GM21528 (cell line): ENCODE results near the gene TBC1D20.

ENCODE experiments used
- ATAC-seq: cut with Tn5 transposase; IDR thresholded peaks from one replicate; pipeline ENCODE4 v1.9.1; 2021; ENCODE audit warnings: mild to moderate bottlenecking, moderate library complexity; ENCODE audit not compliant: unreplicated experiment, low FRiP score

The TBC1D20 gene

GRCh38 chr20:420721-421574 is 41.4 kb downstream of the TBC1D20 start:
- ATAC-seq = no peak

GRCh38 chr20:420166-420620 is 42.1 kb downstream of the TBC1D20 start:
- ATAC-seq = no peak

GRCh38 chr20:419556-420165 is 42.7 kb downstream of the TBC1D20 start:
- no peak for ATAC-seq

GRCh38 chr20:418858-419365 is 43.4 kb downstream of the TBC1D20 start:
- no peak for ATAC-seq

- no peak for ATAC-seq
These were observed 44.5 kb downstream of the TBC1D20 start for GRCh38 chr20:417801-418342.

GRCh38 chr20:416950-417800 is 45.2 kb downstream of the TBC1D20 start:
- ATAC-seq = no peak

GRCh38 chr20:415820-416322 is 46.5 kb downstream of the TBC1D20 start:
- no peak for ATAC-seq

GRCh38 chr20:414161-414560 is 48.2 kb downstream of the TBC1D20 start:
- no peak for ATAC-seq

GRCh38 chr20:412081-412480 is 50.3 kb downstream of the TBC1D20 start:
- ATAC-seq = no peak

- no peak for ATAC-seq
These were observed 52.4 kb downstream of the TBC1D20 start for GRCh38 chr20:409697-410559.

- ATAC-seq = peak; percentile 31
These were observed 53.3 kb downstream of the TBC1D20 start for GRCh38 chr20:408843-409696.

GRCh38 chr20:407953-408842 is 54.1 kb downstream of the TBC1D20 start, which contains the start of gene RBCK1:
Gene RBCK1, plus strand, starts transcription at chr20:408299. Its CDS starts 459 bp downstream, at chr20:408758.
- ATAC-seq = peak; percentile 70

- ATAC-seq = peak; percentile 49
These were observed 55.0 kb downstream of the TBC1D20 start for GRCh38 chr20:407133-407952.

- no peak for ATAC-seq
These were observed 55.9 kb downstream of the TBC1D20 start for GRCh38 chr20:406200-407132.

- ATAC-seq = no peak
These were observed 58.2 kb downstream of the TBC1D20 start for GRCh38 chr20:404088-404487.
